Glomerular endothelial cell (primary cell): ENCODE results near the gene SP7. TPM values are rescaled to one million over a fixed set of nuclear protein-coding genes. Genes with fewer than 3 reads are reported as not detected.
A peak's percentile ranks its signal among the peaks of the same experiment; 100 is the strongest.
"Not testable (repeated sequence)": the region's sequence is repeated elsewhere in the genome, so short reads cannot be mapped to it uniquely, and the experiment has no call there.

Experiments used
- DNase-seq: peaks from one replicate; pipeline ENCODE4 v3.0.0-alpha.2; 2011; ENCODE audit warnings: low read depth, low spot score; ENCODE audit errors: extremely low read depth
- total RNA-seq: library from RNA; depleted of rRNA; stranded (reverse); fragments of >200 nt; gene quantifications from 2 replicates; pipeline ENCODE4 v1.2.3, GENCODE V29; 2015

The SP7 gene
- total RNA-seq = not detected in 2 replicates

- no peak for DNase-seq
Observed at GRCh38 chr12:53336181-53336681, at the start of gene SP7. Gene SP7, minus strand, starts transcription at chr12:53336354. Its CDS starts 708 bp downstream, at chr12:53335646.

- no peak for DNase-seq
Observed at GRCh38 chr12:53383258-53383657, 47.1 kb upstream of the SP7 start.

DNA sequence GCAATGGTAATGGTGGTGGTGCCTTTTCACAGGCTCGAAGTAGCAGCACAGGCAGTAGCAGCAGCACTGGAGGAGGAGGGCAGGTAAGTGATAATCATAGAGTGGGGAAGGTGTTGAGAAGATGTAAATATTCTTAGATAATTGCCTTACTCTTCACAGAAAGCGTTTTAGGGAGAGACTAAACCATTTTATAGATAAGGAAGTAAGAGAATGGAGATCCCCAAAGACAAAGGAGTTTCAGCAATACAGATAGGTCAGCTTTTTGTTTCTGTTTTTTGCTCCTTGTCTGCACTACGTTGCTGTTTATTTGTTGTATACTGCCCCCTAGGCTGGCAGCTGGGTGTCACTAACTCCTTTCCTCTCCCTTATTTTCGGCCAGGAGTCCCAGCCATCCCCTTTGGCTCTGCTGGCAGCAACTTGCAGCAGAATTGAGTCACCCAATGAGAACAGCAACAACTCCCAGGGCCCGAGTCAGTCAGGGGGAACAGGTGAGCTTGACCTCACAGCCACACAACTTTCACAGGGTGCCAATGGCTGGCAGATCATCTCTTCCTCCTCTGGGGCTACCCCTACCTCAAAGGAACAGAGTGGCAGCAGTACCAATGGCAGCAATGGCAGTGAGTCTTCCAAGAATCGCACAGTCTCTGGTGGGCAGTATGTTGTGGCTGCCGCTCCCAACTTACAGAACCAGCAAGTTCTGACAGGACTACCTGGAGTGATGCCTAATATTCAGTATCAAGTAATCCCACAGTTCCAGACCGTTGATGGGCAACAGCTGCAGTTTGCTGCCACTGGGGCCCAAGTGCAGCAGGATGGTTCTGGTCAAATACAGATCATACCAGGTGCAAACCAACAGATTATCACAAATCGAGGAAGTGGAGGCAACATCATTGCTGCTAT lies 45.8 kb upstream of the SP7 start:
- DNase-seq = no peak

DNA sequence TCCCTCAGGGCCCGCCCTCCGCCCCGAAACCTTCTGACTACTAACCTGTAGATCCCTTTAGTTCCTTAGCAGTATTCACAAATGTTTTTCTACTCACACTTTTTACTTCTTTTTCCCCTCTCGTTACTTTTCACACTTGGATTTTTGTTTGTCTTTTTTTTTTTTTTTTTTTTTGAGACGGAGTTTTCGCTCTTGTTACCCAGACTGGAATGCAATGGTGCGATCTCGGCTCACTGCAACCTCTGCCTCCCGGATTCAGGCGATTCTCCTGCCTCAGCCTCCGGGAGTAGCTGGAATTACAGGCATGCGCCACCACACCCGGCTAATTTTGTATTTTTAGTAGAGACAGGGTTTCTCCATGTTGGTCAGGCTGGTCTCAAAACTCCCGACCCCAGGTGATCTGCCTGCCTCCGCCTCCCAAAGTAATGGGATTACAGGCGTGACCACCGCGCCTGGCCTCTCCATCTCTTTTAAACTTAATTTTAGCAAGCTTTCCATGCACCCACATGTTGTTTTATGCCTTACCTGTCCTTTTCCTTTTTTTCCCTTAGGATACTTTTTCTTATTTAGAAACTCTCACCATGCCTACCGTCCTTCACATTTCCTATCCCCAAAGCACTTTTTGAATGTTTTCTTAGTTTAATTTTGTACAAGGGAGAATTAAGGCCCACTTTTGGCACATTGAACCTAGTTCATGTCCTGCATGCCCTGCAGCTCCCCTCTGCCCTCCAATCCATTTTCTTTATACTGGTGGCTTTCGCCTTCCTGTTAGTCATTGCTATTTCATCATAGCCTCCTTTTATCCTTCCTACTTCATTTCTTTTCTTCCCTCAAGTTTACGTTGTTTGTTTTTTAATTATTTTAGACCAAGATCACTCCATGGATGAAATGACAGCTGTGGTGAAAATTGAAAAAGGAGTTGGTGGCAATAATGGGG lies 44.9 kb upstream of the SP7 start:
- DNase-seq = no peak

DNA sequence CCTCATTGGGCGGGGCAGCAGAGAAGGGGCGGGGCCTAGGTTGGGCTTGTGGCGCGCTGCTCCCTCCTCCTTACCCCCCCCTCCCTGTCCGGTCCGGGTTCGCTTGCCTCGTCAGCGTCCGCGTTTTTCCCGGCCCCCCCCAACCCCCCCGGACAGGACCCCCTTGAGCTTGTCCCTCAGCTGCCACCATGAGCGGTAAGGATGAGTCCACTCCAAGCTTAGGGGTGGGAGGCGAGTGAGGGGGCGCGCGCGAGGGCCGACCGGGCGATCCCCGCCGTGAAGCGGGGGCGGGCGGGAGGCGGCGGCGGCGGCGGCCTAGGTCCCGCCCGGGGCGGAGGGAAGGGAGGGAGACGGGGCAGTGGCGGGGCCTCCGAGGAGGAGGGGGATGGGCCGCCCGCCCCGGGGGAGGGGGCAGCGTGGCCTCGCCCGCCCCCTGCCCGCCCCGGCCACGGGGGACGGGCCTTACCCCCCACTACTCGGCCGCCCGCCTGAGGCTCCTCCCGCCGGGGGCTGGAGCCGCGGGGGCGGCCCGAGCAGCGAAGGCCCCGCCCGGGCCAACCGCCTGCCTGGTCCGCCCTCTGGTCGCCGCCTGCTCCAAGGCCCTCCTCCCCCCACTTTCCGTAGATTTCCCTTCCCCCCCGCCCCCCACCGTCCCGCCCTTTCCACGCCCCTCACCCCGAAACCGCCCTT lies 44.1 kb upstream of the SP7 start, which contains the start of gene SP1:
Gene SP1, plus strand, starts transcription at position 73 of the 690 bp plus-strand sequence. Its CDS starts 116 bp downstream, at position 189.
- no peak for DNase-seq

GRCh38 chr12:53379389-53380103 lies 43.4 kb upstream of the SP7 start:
- peak; percentile 100 for DNase-seq

GRCh38 chr12:53378724-53379388 lies 42.7 kb upstream of the SP7 start:
- DNase-seq = no peak

DNA sequence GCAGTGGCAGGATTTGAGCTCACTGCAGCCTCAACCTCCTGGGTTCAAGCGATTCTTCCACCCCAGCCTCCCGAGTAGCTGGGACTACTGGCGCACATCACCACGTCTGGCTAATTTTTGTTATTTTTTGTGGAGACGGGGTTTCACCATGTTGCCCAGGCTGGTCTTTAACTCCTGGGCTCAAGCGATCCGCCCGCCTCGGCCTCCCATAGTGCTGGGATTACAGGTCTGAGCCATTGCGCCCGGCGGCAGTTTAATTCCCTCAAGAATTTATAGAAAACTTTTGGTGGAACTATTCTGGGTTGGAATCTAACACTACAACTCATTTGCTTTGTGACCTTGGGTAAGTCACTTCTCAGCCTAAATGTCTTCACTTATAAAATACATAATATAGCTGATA lies 42.1 kb upstream of the SP7 start:
- DNase-seq = no peak

DNA sequence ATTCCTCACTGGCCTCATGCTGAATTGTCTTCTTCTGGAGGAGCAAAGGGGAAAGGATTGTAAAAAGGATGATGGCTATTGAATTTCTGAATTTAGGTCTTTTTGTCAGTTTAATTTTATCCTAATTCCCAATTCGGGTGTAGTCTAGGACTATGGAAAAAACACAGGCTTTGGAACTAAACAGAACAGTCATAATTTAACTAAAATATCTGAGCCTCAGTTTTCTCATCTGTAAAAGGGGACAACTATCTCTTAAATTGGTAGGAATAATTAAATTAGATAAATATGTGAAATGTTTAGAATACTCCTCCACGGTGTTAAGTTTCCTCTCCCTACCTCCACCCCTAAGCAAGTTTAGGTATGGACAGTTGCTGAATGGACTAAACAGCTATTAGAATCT lies 40.6 kb upstream of the SP7 start:
- no peak for DNase-seq

GRCh38 chr12:53374277-53374676 lies 38.1 kb upstream of the SP7 start:
- DNase-seq = not testable (repeated sequence)

- not testable (repeated sequence) for DNase-seq
Observed at GRCh38 chr12:53373554-53374133, 37.5 kb upstream of the SP7 start.

GRCh38 chr12:53365245-53365904 lies 29.2 kb upstream of the SP7 start:
- no peak for DNase-seq

- DNase-seq = not testable (repeated sequence)
Observed at GRCh38 chr12:53361638-53362037, 25.5 kb upstream of the SP7 start.

DNA sequence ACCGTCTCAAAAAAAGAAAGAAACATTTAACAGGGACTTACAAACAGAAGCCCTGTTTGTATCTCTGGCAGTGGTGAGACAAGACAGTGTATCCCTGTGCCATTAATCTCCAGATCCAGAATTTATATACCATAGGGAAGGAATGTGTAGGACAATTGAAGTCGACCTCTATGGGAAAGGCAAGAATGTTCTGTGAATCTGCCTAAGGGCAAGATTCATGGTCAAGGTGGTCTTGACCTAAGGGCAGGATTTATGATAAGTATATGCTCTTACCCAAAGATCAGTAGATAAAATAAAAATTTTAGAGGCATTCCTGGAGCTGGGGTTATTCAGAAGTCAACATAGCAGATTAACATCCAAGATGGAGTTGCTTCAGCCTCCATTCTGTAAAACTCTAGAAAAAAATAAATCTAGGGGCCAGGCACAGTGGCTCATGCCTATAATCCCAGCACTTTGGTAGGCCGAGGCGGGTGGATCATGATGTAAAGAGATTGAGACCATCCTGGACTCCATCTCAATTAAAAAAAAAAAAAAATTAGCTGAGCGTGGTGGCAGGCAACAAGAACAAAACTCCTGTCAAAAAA lies 22.8 kb upstream of the SP7 start:
- DNase-seq = no peak

- DNase-seq = no peak
Observed at GRCh38 chr12:53355121-53355520, 19.0 kb upstream of the SP7 start.

DNA sequence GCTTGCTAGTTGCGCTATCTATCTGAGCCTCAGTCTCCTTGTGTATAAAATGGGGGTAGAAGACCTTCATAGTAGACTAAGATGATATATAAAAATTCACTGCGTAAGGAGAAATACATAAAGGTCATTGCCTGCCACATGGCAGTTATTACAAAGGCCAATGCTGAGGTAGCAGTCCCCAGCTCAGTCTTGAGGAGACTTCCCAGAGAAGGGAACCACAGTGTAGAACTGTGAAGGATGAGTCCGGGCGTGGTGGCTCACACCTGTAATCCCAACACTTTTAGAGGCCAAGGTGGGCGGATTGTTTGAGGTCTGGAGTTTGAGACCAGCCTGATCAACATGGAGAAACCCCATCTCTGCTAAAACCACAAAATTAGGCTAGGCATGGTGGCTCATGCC lies 17.1 kb upstream of the SP7 start:
- DNase-seq = no peak

DNA sequence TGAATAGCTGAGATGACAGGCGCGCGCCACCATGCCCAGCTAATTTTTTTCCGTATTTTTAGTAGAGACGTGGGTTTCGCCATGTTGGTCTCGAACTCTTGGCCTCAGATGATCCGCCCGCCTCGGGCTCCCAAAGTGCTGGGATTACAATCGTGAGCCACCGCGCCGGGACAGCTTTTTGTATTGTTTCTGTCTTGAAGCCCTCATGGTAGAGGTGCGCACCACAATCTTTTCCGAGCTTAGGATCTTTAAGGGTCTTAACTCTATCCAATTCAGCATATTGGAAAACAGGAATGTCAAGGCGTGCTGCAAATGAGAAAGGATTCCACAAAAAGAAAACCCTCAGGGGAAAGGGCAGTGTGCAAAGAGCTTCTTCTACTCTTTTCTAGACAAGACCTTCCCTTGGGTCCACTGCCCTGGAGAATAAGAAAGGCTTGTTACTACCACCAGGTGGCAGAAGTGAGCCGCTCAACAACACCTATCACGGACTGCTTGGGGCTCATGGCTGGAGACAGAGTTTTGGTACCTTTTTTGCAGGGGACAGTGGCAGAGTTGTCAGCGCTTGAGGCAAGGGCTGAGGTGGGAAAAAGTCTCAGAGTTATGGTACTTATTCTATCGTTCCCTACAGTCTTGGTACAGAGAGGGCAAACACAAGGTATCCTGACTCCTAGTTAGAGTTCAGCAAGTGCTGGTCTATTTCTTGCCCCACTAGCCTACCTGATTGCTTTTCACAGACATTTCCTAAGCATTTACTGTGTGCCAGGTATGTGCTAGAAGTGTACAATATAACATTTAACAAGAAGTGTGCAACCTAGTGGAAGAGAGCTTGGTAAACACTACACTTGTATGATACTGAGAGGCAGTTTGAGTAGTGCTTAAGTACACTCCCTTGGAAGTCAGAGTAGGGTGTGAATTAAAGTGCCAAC lies 16.4 kb upstream of the SP7 start:
- peak; percentile 52 for DNase-seq
